Thoracic aorta (tissue), 2 donors: ENCODE results near the gene CYP2D6. TPM values are rescaled to one million over a fixed set of nuclear protein-coding genes. Genes with fewer than 3 reads are reported as not detected.
"Not testable (repeated sequence)": the region's sequence is repeated elsewhere in the genome, so short reads cannot be mapped to it uniquely, and the experiment has no call there.

Experiments
- ATAC-seq: fragments of 150-250 bp; one replicate; pipeline ENCODE4 v1.8.0; 2017; ENCODE audit warnings: low read depth; ENCODE audit not compliant: insufficient number of reproducible peaks, low FRiP score
- DNase-seq: peaks from one replicate; pipeline ENCODE4 v3.0.0-alpha.2; 2020; ENCODE audit warnings: low spot score
- H3K27ac ChIP-seq, 2 donors: fragments of 200-600 bp; sonication (generic); 1 replicate in 1 of 2; 2 replicates in 1 of 2; pipeline ENCODE4 v1.5.1; 2016; ENCODE audit warnings: mild to moderate bottlenecking in 2 of 2, moderate library complexity in 2 of 2
- H3K27me3 ChIP-seq: fragments of 200-600 bp; sonication (generic); replicated peaks from 2 replicates; pipeline ENCODE4 v1.6.0; 2016; ENCODE audit warnings: mild to moderate bottlenecking; ENCODE audit not compliant: insufficient read depth
- H3K36me3 ChIP-seq: fragments of 200-600 bp; sonication (generic); one replicate; pipeline ENCODE4 v1.5.1; 2016
- H3K4me1 ChIP-seq, 2 donors: fragments of 200-600 bp; sonication (generic); 1 replicate in 1 of 2; 2 replicates in 1 of 2; pipeline versions ENCODE4 v1.5.1 to v1.6.0; 2016; ENCODE audit warnings: low read depth in 2 of 2, mild to moderate bottlenecking in 1 of 2; ENCODE audit not compliant: control insufficient read depth in 1 of 2
- H3K4me3 ChIP-seq: fragments of 200-600 bp; sonication (generic); 2 replicates; pipeline ENCODE4 v1.5.1; 2016; ENCODE audit warnings: mild to moderate bottlenecking
- H3K9me3 ChIP-seq: fragments of 200-600 bp; sonication (generic); 2 replicates; pipeline ENCODE4 v1.5.1; 2016
- total RNA-seq, 2 donors: library from RNA; depleted of rRNA; stranded (reverse); fragments of >200 nt; gene quantifications; one replicate each; pipeline versions ENCODE4 v1.1.0 to v1.2.3, GENCODE V29; 2016
- TF ChIP-seq, protein P1 (sequence below): fragments of 200-600 bp; sonication (generic); IDR thresholded peaks from one replicate; pipeline ENCODE4 v1.5.1; 2019; ENCODE audit warnings: antibody characterized with exemption

The CYP2D6 gene
- total RNA-seq, 2 donors from 2014 or later, result not detected

DNA sequence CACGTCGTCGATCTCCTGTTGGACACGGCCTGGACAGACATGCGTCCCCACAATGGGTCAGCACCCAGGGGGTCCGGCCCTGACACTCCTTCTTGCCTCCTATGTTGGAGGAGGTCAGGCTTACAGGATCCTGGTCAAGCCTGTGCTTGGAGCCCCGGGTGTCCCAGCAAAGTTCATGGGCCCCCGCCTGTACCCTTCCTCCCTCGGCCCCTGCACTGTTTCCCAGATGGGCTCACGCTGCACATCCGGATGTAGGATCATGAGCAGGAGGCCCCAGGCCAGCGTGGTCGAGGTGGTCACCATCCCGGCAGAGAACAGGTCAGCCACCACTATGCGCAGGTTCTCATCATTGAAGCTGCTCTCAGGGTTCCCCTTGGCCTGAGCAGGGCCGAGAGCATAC is 3.0 kb downstream of the CYP2D6 start:
- no peaks in the 10 kb centered on the region for H3K36me3 ChIP-seq
- TF ChIP-seq, protein P1, sequence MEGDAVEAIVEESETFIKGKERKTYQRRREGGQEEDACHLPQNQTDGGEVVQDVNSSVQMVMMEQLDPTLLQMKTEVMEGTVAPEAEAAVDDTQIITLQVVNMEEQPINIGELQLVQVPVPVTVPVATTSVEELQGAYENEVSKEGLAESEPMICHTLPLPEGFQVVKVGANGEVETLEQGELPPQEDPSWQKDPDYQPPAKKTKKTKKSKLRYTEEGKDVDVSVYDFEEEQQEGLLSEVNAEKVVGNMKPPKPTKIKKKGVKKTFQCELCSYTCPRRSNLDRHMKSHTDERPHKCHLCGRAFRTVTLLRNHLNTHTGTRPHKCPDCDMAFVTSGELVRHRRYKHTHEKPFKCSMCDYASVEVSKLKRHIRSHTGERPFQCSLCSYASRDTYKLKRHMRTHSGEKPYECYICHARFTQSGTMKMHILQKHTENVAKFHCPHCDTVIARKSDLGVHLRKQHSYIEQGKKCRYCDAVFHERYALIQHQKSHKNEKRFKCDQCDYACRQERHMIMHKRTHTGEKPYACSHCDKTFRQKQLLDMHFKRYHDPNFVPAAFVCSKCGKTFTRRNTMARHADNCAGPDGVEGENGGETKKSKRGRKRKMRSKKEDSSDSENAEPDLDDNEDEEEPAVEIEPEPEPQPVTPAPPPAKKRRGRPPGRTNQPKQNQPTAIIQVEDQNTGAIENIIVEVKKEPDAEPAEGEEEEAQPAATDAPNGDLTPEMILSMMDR, result no peak
- H3K4me1 ChIP-seq, result no peaks in the 10 kb centered on the region
- ATAC-seq (no peak), DNase-seq (no peak)
- no peak overlapping the region for H3K4me3 ChIP-seq
- no peaks in the 10 kb centered on the region for H3K9me3 ChIP-seq
- H3K27me3 ChIP-seq, result no peaks in the 10 kb centered on the region
- no peak overlapping the region for H3K27ac ChIP-seq

- DNase-seq, H3K27ac ChIP-seq, ATAC-seq, H3K9me3 ChIP-seq, H3K4me1 ChIP-seq, H3K4me3 ChIP-seq, H3K27me3 ChIP-seq, H3K36me3 ChIP-seq: not testable (repeated sequence)
These were observed 7.1 kb downstream of the CYP2D6 start for GRCh38 chr22:42123529-42123928.

DNA sequence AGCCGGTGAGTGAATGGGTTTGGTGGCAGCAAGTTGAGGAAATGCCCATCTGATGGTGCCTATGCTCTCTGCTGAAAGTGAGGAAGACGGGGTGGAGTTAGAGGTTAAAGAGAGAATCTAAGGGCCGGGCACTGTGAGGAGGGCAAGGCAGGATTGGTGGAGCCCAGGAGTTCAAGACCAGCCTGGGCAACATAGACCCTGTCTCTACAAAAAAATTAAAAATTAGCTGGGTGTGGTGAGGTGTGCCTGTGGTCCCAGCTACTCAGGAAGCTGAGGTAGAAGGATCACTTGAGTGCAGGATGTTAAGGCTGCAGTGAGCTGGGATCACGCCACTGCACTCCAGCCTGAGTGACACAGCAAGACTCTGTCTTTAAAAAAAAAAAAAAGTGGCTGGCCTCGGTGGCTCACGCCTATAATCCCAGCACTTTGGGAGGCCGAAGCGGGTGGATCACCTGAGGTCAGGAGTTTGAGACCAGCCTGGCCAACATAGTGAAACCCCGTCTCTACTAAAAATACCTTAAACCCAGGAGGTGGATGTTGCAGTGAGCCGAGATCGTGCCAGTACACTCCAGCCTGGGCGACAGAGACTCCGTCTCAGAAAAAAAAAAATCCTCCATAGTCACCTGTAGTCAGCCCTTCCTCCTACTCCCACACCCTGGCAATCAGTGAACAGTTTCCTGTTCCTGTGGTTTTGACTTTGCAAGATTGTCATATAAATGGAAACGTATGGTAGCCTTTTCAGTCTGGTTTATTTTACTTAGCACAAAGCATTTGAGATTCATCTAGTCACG is 10.2 kb downstream of the CYP2D6 start:
- not testable (repeated sequence) for DNase-seq, H3K4me3 ChIP-seq, H3K36me3 ChIP-seq, H3K4me1 ChIP-seq, ATAC-seq, H3K27ac ChIP-seq, H3K9me3 ChIP-seq, H3K27me3 ChIP-seq

GRCh38 chr22:42116848-42117424 is 13.7 kb downstream of the CYP2D6 start:
- no peak for ATAC-seq
- no peaks in the 10 kb centered on the region for H3K36me3 ChIP-seq
- DNase-seq, result no peak
- no peak overlapping the region for H3K4me3 ChIP-seq
- TF ChIP-seq, protein P1, result no peak
- H3K9me3 ChIP-seq, result peaks cover 11% of the 10 kb centered on the region
- no peaks in the 10 kb centered on the region for H3K4me1 ChIP-seq
- H3K27me3 ChIP-seq, result no peaks in the 10 kb centered on the region
- no peak overlapping the region for H3K27ac ChIP-seq

- H3K27me3 ChIP-seq, result not testable (repeated sequence)
These were observed 15.2 kb downstream of the CYP2D6 start for GRCh38 chr22:42115420-42115830.

DNA sequence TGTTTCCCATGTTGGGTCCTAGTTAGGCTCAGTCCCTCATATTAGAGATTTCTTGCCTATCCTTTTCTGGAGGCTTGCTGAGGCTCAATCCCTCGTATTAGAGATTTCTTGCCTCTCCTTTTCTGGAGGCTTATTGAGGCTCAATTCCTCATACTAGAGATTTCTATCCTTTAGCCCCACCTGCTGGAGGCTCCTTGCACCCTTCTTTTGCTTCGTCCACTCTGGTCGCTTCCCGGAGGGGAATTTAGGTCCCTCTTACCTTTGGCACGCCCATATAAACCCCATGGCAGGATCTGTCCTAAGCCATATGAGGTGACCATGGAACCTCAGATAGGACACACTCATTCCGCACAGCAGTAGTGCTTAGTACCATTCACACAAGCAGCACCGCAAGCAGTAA is 15.9 kb downstream of the CYP2D6 start:
- TF ChIP-seq, protein P1, result no peak
- Histone ChIP-seq H3K9me3 (peaks cover 11% of the 10 kb centered on the region), H3K36me3 (no peaks in the 10 kb centered on the region), H3K27me3 (no peaks in the 10 kb centered on the region), H3K27ac (no peak overlapping the region), H3K4me1 (no peaks in the 10 kb centered on the region), H3K4me3 (no peak overlapping the region)
- no peak for DNase-seq
- no peak for ATAC-seq

More at GRCh38 chr22:42115420-42115830, 15.2 kb downstream of the CYP2D6 start:
- not testable (repeated sequence) for H3K27ac ChIP-seq, ATAC-seq, DNase-seq, H3K4me1 ChIP-seq, H3K4me3 ChIP-seq, H3K36me3 ChIP-seq
- H3K9me3 ChIP-seq, result peaks cover 11% of the 10 kb centered on the region

DNA sequence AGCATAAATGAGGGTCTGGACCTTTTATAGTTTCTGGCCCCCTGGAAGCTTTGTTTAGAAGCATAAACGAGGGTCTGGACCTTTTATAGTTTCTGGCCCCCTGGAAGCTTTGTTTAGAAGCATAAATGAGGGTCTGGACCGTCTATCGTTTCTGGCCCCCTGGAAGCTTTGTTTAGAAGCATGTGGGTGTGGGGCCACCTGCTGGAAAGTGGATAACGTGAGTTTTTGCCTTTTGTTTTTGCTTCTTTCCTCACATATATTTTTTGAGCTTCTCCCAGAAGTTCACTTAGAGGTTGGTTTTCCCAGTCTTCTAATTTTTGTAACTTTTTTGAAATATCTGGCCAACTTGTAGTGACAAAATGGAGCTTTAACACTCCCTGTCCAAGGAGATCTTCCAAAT is 17.8 kb downstream of the CYP2D6 start:
- ATAC-seq, H3K27me3 ChIP-seq, DNase-seq, H3K4me3 ChIP-seq, H3K4me1 ChIP-seq, H3K36me3 ChIP-seq, H3K27ac ChIP-seq: not testable (repeated sequence)
- H3K9me3 ChIP-seq, result peaks cover 11% of the 10 kb centered on the region
